ENCODE measurements around the gene ZSWIM1. TPM values are rescaled to one million over a fixed set of nuclear protein-coding genes. Genes with fewer than 3 reads are reported as not detected.

Gene ZSWIM1
- total and polyA plus RNA-seq, 2 of the 13 experiments (the other 11 are each of a cell fraction or from before 2014, with no cell fraction given), result 9.5 to 11.7 TPM

- TF ChIP-seq HOXA7 (CRISPR knock-in tag; IDR thresholded peaks at IDR 0.05), result no peak
- TF ChIP-seq NRL (CRISPR knock-in tag; IDR thresholded peaks at IDR 0.05; ENCODE audit: borderline replicate concordance), result no peak
- TF ChIP-seq TIGD3 (CRISPR knock-in tag; IDR thresholded peaks at IDR 0.05; ENCODE audit: borderline replicate concordance), result no peak
- TF ChIP-seq ZNF17 (CRISPR knock-in tag; IDR thresholded peaks at IDR 0.05), result peak; percentile 88; the same call in 1 of the 2 replicates
- no peak for TF ChIP-seq MYNN (CRISPR knock-in tag; IDR thresholded peaks at IDR 0.05; ENCODE audit: low read depth)
- TF ChIP-seq ARNT2 (CRISPR knock-in tag; IDR thresholded peaks at IDR 0.05; ENCODE audit: low read depth), result no peak
Measured at GRCh38 chr20:45918182-45918737, 37.2 kb downstream of the ZSWIM1 start (continued).

GRCh38 chr20:45918779-45919537, 37.9 kb downstream of the ZSWIM1 start:
- no TSS peak for BruUV-seq (replicated peaks)
- peaks cover 74% of the 10 kb centered on the region for H3K4me1 ChIP-seq (ENCODE audit: insufficient read depth, low read length)
- DNase-seq (ENCODE audit: low spot score) (no peak), FAIRE-seq (no peak), ATAC-seq (no peak)
- H3K4me3 ChIP-seq (replicated peaks in 1 of 3; ENCODE audit: insufficient read depth in 1 of 3, low read depth in 2 of 3, low read length in 3 of 3), result peak overlapping the region in 1 of 3 experiments; percentile 44; a peak in 2 of 6 replicates
- no peak overlapping the region for H3K27ac ChIP-seq (ENCODE audit: extremely low read length, insufficient read depth, low read length)
- no peaks in the 10 kb centered on the region for H3K79me2 ChIP-seq (ENCODE audit: insufficient read depth, low read length)
- intact Hi-C loops (cut with micrococcal nuclease; ENCODE audit: unreplicated experiment), result no loop called here
- peak overlapping the region; percentile 48 for H3K4me2 ChIP-seq (ENCODE audit: low read depth, low read length)
- H2AFZ ChIP-seq (ENCODE audit: low read length), result no peak overlapping the region
- CTCF ChIA-PET (ENCODE audit: low intra/inter-chr PET ratio, low total read pairs), result no interaction called here
- no peaks in the 10 kb centered on the region for H3K9me3 ChIP-seq (ENCODE audit: low read length)
- no peaks in the 10 kb centered on the region for H3K36me3 ChIP-seq (replicated peaks in 1 of 2; ENCODE audit: control insufficient read depth in 1 of 2, insufficient read depth in 2 of 2, low read length in 2 of 2)
- H3K9ac ChIP-seq (ENCODE audit: insufficient read depth, low read depth, low read length), result peak overlapping the region; percentile 11; the same call in 1 of the 2 replicates
- H4K20me1 ChIP-seq (ENCODE audit: insufficient read depth, low read length), result no peaks in the 10 kb centered on the region
- 42% methylated on average over 12 of the region's 12 CpGs for WGBS (ENCODE audit: low lambda C conversion rate)
- POLR2A ChIA-PET, result interaction anchor here (1.2 to 5.0 kb wide), 15 partner anchors 8 to 85 kb away, joined by 3 to 78 read pairs (median 9); partner anchors contain the start of genes ACOT8, CTSA, NEURL2 and PCIF1
- in situ Hi-C loops (cut with HindIII; ENCODE audit: extremely low pct_ligation_motif_present, low pct_unique_long_range_greater_than_20kb), result no loop called here
- H3K27me3 ChIP-seq (ENCODE audit: control insufficient read depth in 1 of 2, insufficient read depth in 2 of 2, low read length in 2 of 2), result peaks cover 0 to 8% of the 10 kb centered on the region in 2 experiments; a peak in 2 of 5 replicates
- TF ChIP-seq SRY (CRISPR knock-in tag; IDR thresholded peaks at IDR 0.05), result 0 out of 2 replicates have a peak, but pooled peaks have one; percentile 24
- no peak for TF ChIP-seq JUND (CRISPR knock-in tag; IDR thresholded peaks at IDR 0.05)
- no peak for TF ChIP-seq NR1H2 (CRISPR knock-in tag; IDR thresholded peaks at IDR 0.05; ENCODE audit: borderline replicate concordance, low read depth)
- TF ChIP-seq NFE2 (CRISPR knock-in tag; IDR thresholded peaks at IDR 0.05), result peak; percentile 9; the same call in 1 of the 2 replicates
- TF ChIP-seq HDAC6 (IDR thresholded peaks at IDR 0.05; ENCODE audit: low read depth, low read length), result peak; percentile 40; the same call in 1 of the 2 replicates
- no peak for TF ChIP-seq ZNF777 (CRISPR knock-in tag; IDR thresholded peaks at IDR 0.05)
- peak; percentile 99 for TF ChIP-seq ZNF629 (CRISPR knock-in tag; conservative IDR thresholded peaks at IDR 0.05)
- no peak for TF ChIP-seq IRF9 (CRISPR knock-in tag; IDR thresholded peaks at IDR 0.05; ENCODE audit: borderline replicate concordance)
- 0 out of 2 replicates have a peak, but pooled peaks have one; percentile 6 for TF ChIP-seq ZNF414 (CRISPR knock-in tag; IDR thresholded peaks at IDR 0.05)
- no peak for TF ChIP-seq ZIK1 (CRISPR knock-in tag; IDR thresholded peaks at IDR 0.05; ENCODE audit: borderline replicate concordance, low read depth)
- TF ChIP-seq KDM1A (CRISPR knock-in tag; IDR thresholded peaks at IDR 0.05), result peak; percentile 93
- no peak for TF ChIP-seq ZNF576 (CRISPR knock-in tag; IDR thresholded peaks at IDR 0.05)
- peak; percentile 63; the same call in 1 of the 2 replicates for TF ChIP-seq ELF4 (CRISPR knock-in tag; IDR thresholded peaks at IDR 0.05; ENCODE audit: borderline replicate concordance)
